ENCODE results near the gene COL11A1. TPM values are rescaled to one million over a fixed set of nuclear protein-coding genes. Genes with fewer than 3 reads are reported as not detected.

Gene COL11A1
- total and polyA plus RNA-seq, 2 donors (not counting 3 experiments of a cell fraction or from before 2014, with no cell fraction given) = not detected

DNA sequence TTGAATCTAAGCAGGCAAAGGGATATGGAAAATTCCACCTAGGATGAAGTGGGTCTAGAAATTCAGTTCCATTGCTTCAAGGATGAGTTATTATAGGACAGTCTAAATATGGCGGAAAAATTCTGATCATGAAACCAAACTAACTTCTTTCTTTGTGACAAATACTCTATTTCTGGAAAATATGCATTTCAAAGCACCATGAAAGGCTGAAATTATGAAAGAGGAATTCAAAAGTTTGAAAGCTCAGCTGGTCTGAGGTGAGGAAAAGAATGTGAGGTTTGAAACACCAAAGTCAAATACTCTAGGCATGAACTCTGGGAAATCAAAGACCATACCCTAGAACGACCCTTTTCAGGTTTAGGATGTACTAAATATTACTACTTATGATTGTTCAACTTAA lies 36.4 kb upstream of the COL11A1 start:
- FAIRE-seq (peak; percentile 28), DNase-seq (ENCODE audit: low read depth, low spot score) (no peak)
- dilution Hi-C loops (cut with MboI; ENCODE audit: extremely low pct_ligation_motif_present, low sequenced_read_pairs) (no loop called here), intact Hi-C loops (cut with micrococcal nuclease) (no loop called here)
- BruUV-seq (replicated peaks) = no TSS peak
- Histone ChIP-seq H3K79me2 (ENCODE audit: control insufficient read depth, insufficient read depth, low read length) (no peaks in the 10 kb centered on the region), H3K27ac (ENCODE audit: insufficient read depth, low read depth, low read length) (no peak overlapping the region), H3K9ac (replicated peaks; ENCODE audit: extremely low read depth, insufficient read depth, low read length) (no peak overlapping the region), H3K4me3 (replicated peaks in 1 of 3; ENCODE audit: insufficient read depth in 1 of 3, low read depth in 1 of 3, low read length in 3 of 3) (no peak overlapping the region), H3K27me3 (ENCODE audit: control insufficient read depth in 2 of 2, insufficient read depth in 2 of 2, low read length in 2 of 2) (no peaks in the 10 kb centered on the region), H3K9me3 (replicated peaks; ENCODE audit: control insufficient read depth, insufficient read depth, low read length) (no peaks in the 10 kb centered on the region), H3K4me2 (ENCODE audit: insufficient read depth, low read length) (no peak overlapping the region), H4K20me1 (replicated peaks; ENCODE audit: control insufficient read depth, extremely low read depth, insufficient read depth, low read length) (no peaks in the 10 kb centered on the region), H3K9me1 (replicated peaks; ENCODE audit: control insufficient read depth, extremely low read depth, insufficient read depth, low read length) (no peaks in the 10 kb centered on the region), H2AFZ (ENCODE audit: low read depth, low read length) (no peak overlapping the region), H3K4me1 (ENCODE audit: control insufficient read depth, extremely low read depth, insufficient read depth, low read length) (no peaks in the 10 kb centered on the region), H3K36me3 (ENCODE audit: control insufficient read depth in 2 of 2, extremely low read depth in 1 of 2, insufficient read depth in 2 of 2, low read length in 2 of 2) (no peaks in the 10 kb centered on the region)
- TF ChIP-seq, protein P1, sequence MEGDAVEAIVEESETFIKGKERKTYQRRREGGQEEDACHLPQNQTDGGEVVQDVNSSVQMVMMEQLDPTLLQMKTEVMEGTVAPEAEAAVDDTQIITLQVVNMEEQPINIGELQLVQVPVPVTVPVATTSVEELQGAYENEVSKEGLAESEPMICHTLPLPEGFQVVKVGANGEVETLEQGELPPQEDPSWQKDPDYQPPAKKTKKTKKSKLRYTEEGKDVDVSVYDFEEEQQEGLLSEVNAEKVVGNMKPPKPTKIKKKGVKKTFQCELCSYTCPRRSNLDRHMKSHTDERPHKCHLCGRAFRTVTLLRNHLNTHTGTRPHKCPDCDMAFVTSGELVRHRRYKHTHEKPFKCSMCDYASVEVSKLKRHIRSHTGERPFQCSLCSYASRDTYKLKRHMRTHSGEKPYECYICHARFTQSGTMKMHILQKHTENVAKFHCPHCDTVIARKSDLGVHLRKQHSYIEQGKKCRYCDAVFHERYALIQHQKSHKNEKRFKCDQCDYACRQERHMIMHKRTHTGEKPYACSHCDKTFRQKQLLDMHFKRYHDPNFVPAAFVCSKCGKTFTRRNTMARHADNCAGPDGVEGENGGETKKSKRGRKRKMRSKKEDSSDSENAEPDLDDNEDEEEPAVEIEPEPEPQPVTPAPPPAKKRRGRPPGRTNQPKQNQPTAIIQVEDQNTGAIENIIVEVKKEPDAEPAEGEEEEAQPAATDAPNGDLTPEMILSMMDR (IDR thresholded peaks at IDR 0.05; ENCODE audit: extremely low read depth in 1 of 2, insufficient read depth in 1 of 2, low read depth in 1 of 2, low read length in 2 of 2) = no peak
- ChIA-PET CTCF (no interaction called here), POLR2A (no interaction called here)

DNA sequence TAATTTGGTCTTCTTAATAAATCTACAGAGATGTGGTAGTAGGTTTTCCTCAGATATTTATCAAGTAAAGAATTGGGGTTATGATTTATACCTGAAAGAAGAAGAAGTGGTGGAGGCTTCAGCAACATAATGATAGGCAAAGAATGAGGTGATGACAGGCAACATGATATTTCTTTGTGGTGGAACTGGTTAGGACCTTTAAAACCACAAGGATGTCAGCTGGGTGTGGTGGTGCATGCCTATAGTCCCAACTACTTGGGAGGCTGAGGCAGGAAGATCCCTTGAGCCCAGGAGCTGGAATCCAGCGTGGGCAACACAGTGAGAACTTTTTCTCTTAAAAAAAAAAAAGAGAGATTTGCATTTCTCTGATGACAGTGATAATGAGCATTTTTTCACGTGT lies 34.1 kb upstream of the COL11A1 start:
- H3K9me1 ChIP-seq (replicated peaks; ENCODE audit: control insufficient read depth, extremely low read depth, insufficient read depth, low read length) = no peaks in the 10 kb centered on the region
- H3K4me2 ChIP-seq (ENCODE audit: insufficient read depth, low read length) = no peak overlapping the region
- no peaks in the 10 kb centered on the region for H3K4me1 ChIP-seq (ENCODE audit: control insufficient read depth, extremely low read depth, insufficient read depth, low read length)
- BruUV-seq (replicated peaks) = no TSS peak
- DNase-seq (ENCODE audit: low read depth, low spot score) = no peak
- no peaks in the 10 kb centered on the region for H3K9me3 ChIP-seq (replicated peaks; ENCODE audit: control insufficient read depth, insufficient read depth, low read length)
- no peaks in the 10 kb centered on the region for H3K27me3 ChIP-seq (ENCODE audit: control insufficient read depth in 2 of 2, insufficient read depth in 2 of 2, low read length in 2 of 2)
- no peak overlapping the region for H3K9ac ChIP-seq (replicated peaks; ENCODE audit: extremely low read depth, insufficient read depth, low read length)
- H4K20me1 ChIP-seq (replicated peaks; ENCODE audit: control insufficient read depth, extremely low read depth, insufficient read depth, low read length) = no peaks in the 10 kb centered on the region
- no peak overlapping the region for H3K27ac ChIP-seq (ENCODE audit: insufficient read depth, low read depth, low read length)
- TF ChIP-seq POLR2AphosphoS5 (IDR thresholded peaks at IDR 0.05; ENCODE audit: insufficient read depth, low read depth, low read length) = no peak
- no peak for TF ChIP-seq GATA2 (IDR thresholded peaks at IDR 0.05; ENCODE audit: insufficient read depth, insufficient read length, low read depth, low read length)
- TF ChIP-seq, protein P2, sequence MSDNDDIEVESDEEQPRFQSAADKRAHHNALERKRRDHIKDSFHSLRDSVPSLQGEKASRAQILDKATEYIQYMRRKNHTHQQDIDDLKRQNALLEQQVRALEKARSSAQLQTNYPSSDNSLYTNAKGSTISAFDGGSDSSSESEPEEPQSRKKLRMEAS (IDR thresholded peaks at IDR 0.05; ENCODE audit: insufficient read depth, insufficient read length) = no peak
- TF ChIP-seq, protein P1 (IDR thresholded peaks at IDR 0.05; ENCODE audit: extremely low read depth in 1 of 2, insufficient read depth in 1 of 2, low read depth in 1 of 2, low read length in 2 of 2) = no peak
- TF ChIP-seq EZH2 (IDR thresholded peaks at IDR 0.05; ENCODE audit: borderline replicate concordance, low read depth, low read length, severe bottlenecking) = no peak
- no peak for TF ChIP-seq POLR2A (IDR thresholded peaks at IDR 0.05; ENCODE audit: low read depth, low read length)
- TF ChIP-seq MYC (IDR thresholded peaks at IDR 0.05; ENCODE audit: low read depth, low read length) = no peak
- TF ChIP-seq FOS (IDR thresholded peaks at IDR 0.05; ENCODE audit: borderline replicate concordance, insufficient read depth, low read length) = no peak
- no peak for TF ChIP-seq JUN (IDR thresholded peaks at IDR 0.05; ENCODE audit: borderline replicate concordance, insufficient read depth, insufficient read length, low read depth)
- no peaks in the 10 kb centered on the region for H3K36me3 ChIP-seq (ENCODE audit: control insufficient read depth in 2 of 2, extremely low read depth in 1 of 2, insufficient read depth in 2 of 2, low read length in 2 of 2)
- no peaks in the 10 kb centered on the region for H3K79me2 ChIP-seq (ENCODE audit: control insufficient read depth, insufficient read depth, low read length)
- intact Hi-C loops (cut with micrococcal nuclease) = no loop called here
- FAIRE-seq = no peak
- H2AFZ ChIP-seq (ENCODE audit: low read depth, low read length) = no peak overlapping the region
- CTCF ChIA-PET = no interaction called here
- POLR2A ChIA-PET = no interaction called here
- dilution Hi-C loops (cut with MboI; ENCODE audit: extremely low pct_ligation_motif_present, low sequenced_read_pairs) = no loop called here
- H3K4me3 ChIP-seq (replicated peaks in 1 of 3; ENCODE audit: insufficient read depth in 1 of 3, low read depth in 1 of 3, low read length in 3 of 3) = no peak overlapping the region
